ENCODE results near the gene KCTD20.

- TF ChIP-seq POLR2AphosphoS5 (IDR thresholded peaks at IDR 0.05; ENCODE audit: borderline replicate concordance, low read depth, low read length) (no peak), EZH2 (IDR thresholded peaks at IDR 0.05) (no peak)
Measured at GRCh38 chr6:36418558-36418957, 24.2 kb upstream of the KCTD20 start.

All from SK-N-MC (cell line).